Thyroid gland (tissue), 4 donors: ENCODE measurements around the gene ZFP36L1.

Experiments used
- POLR2A ChIP-seq, 2 donors: fragments of 450-650 bp; IDR thresholded peaks; one replicate each; pipeline ENCODE4 v1.6.1; 2017; ENCODE audit warnings: antibody characterized with exemption in 2 of 2, mild to moderate bottlenecking in 2 of 2, moderate library complexity in 1 of 2
- TF ChIP-seq, protein P1 (sequence below), 6 experiments: fragments of 200-600 bp in 3 of 6; fragments of 450-650 bp in 3 of 6; sonication (generic) in 3 of 6; IDR thresholded peaks; one replicate each; pipeline ENCODE4 v1.5.1; 2016 to 2019; ENCODE audit warnings: antibody characterized with exemption in 6 of 6, mild to moderate bottlenecking in 2 of 6, inconsistent platforms in 1 of 6, moderate library complexity in 1 of 6

DNA sequence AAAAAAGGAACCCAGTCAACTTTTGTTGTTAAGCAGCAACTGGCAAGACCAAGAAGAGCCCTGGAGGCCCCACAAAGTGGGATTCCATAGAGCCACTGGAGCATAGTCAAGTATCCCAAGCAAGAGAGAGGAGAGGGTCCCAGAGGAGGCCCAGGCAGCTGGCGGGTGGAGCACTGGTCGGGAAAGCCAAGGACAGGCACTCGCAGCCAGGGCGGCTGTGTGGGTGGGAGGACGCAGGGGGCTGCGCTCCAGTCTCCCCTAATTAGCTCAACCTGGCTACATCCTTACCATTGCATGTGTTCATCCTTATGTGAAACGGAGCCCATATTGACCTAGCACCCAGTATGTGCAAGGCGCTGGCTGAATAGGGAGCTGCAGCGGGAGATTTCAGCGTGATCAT is 18.3 kb upstream of the ZFP36L1 start:
- TF ChIP-seq, protein P1, sequence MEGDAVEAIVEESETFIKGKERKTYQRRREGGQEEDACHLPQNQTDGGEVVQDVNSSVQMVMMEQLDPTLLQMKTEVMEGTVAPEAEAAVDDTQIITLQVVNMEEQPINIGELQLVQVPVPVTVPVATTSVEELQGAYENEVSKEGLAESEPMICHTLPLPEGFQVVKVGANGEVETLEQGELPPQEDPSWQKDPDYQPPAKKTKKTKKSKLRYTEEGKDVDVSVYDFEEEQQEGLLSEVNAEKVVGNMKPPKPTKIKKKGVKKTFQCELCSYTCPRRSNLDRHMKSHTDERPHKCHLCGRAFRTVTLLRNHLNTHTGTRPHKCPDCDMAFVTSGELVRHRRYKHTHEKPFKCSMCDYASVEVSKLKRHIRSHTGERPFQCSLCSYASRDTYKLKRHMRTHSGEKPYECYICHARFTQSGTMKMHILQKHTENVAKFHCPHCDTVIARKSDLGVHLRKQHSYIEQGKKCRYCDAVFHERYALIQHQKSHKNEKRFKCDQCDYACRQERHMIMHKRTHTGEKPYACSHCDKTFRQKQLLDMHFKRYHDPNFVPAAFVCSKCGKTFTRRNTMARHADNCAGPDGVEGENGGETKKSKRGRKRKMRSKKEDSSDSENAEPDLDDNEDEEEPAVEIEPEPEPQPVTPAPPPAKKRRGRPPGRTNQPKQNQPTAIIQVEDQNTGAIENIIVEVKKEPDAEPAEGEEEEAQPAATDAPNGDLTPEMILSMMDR (IDR thresholded peaks at IDR 0.05), result no peak
- TF ChIP-seq POLR2A (IDR thresholded peaks at IDR 0.05), result peak in 1 of 2 donors; percentile 17
